Neural progenitor cell (in vitro differentiated cells): ENCODE results near the gene HECTD4.

ENCODE experiments used
- EZH2 ChIP-seq: fragments of 200-600 bp; sonication (generic); IDR thresholded peaks from 2 replicates; pipeline ENCODE4 v1.6.1; 2017; ENCODE audit warnings: antibody characterized with exemption, mild to moderate bottlenecking, moderate library complexity
- TF ChIP-seq, protein P1 (sequence below): fragments of 200-600 bp; sonication (generic); IDR thresholded peaks from 2 replicates; pipeline ENCODE4 v1.5.1; 2017; ENCODE audit warnings: antibody characterized with exemption, mild to moderate bottlenecking

DNA sequence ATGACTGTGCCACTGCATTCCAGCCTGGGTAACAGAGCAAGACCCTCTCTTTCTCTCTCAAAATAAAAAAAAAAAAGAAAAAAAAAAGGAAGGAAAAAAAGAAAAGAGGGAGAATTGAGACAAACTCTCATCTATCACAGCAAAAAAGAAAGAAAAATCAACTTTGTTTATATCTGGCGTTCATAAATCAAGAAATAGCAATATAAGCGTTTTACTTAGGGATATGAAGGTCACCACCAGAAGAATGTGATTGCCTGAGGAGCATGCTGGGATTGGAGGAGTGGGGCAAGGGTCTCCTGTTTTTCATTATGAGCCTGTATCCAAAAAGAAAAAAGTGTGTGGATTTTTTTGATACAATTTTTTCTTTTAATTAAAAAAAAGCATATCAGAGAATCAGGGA, 78.4 kb downstream of the HECTD4 start:
- TF ChIP-seq, protein P1, sequence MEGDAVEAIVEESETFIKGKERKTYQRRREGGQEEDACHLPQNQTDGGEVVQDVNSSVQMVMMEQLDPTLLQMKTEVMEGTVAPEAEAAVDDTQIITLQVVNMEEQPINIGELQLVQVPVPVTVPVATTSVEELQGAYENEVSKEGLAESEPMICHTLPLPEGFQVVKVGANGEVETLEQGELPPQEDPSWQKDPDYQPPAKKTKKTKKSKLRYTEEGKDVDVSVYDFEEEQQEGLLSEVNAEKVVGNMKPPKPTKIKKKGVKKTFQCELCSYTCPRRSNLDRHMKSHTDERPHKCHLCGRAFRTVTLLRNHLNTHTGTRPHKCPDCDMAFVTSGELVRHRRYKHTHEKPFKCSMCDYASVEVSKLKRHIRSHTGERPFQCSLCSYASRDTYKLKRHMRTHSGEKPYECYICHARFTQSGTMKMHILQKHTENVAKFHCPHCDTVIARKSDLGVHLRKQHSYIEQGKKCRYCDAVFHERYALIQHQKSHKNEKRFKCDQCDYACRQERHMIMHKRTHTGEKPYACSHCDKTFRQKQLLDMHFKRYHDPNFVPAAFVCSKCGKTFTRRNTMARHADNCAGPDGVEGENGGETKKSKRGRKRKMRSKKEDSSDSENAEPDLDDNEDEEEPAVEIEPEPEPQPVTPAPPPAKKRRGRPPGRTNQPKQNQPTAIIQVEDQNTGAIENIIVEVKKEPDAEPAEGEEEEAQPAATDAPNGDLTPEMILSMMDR, result no peak
- TF ChIP-seq EZH2, result no peak
